SK-N-SH treated with all-trans-retinoic acid at 6 μM for 48 hours (cell line): ENCODE results near the gene SPDYE6.
"Not testable (repeated sequence)": the region's sequence is repeated elsewhere in the genome, so short reads cannot be mapped to it uniquely, and the experiment has no call there.

Experiments used
- ATAC-seq: fragments of 200-7000 bp; cut with Tn5 transposase; 3 replicates; pipeline ENCODE4 v1.9.1; 2020; ENCODE audit warnings: mild to moderate bottlenecking, moderate library complexity
- ARNTL ChIP-seq: fragments of 450-650 bp; formaldehyde crosslinking; IDR thresholded peaks from 2 replicates; pipeline ENCODE4 v1.5.0; 2020; ENCODE audit warnings: low read depth, mild to moderate bottlenecking, moderate library complexity, borderline replicate concordance
- CSDC2 ChIP-seq: fragments of 250-450 bp; sonication (Bioruptor Pico); IDR thresholded peaks from 2 replicates; pipeline ENCODE4 v1.5.0; 2020; ENCODE audit warnings: mild to moderate bottlenecking, moderate library complexity
- GLIS3 ChIP-seq: fragments of 250-450 bp; sonication (Bioruptor Pico); IDR thresholded peaks from 2 replicates; pipeline ENCODE4 v1.5.0; 2020; ENCODE audit warnings: mild to moderate bottlenecking, moderate library complexity
- OSR1 ChIP-seq: fragments of 250-450 bp; sonication (Bioruptor Pico); IDR thresholded peaks from 2 replicates; pipeline ENCODE4 v1.8.0; 2022; ENCODE audit warnings: moderate library complexity, mild to moderate bottlenecking, inconsistent platforms
- PPARA ChIP-seq: fragments of 250-450 bp; sonication (Bioruptor Pico); IDR thresholded peaks from 2 replicates; pipeline ENCODE4 v1.5.0; 2020; ENCODE audit warnings: mild to moderate bottlenecking, borderline replicate concordance
- RARB ChIP-seq: fragments of 250-450 bp; sonication (Bioruptor Pico); IDR thresholded peaks from 2 replicates; pipeline ENCODE4 v1.8.0; 2021; ENCODE audit warnings: mild to moderate bottlenecking, moderate library complexity
- SNAI2 ChIP-seq: fragments of 250-450 bp; sonication (Bioruptor Pico); IDR thresholded peaks from 2 replicates; pipeline ENCODE4 v1.5.0; 2020; ENCODE audit warnings: mild to moderate bottlenecking, moderate library complexity
- TCF4 ChIP-seq: fragments of 250-450 bp; sonication (Bioruptor Pico); IDR thresholded peaks from 2 replicates; pipeline ENCODE4 v1.8.0; 2021; ENCODE audit warnings: mild to moderate bottlenecking, moderate library complexity, borderline replicate concordance
- TOX ChIP-seq: fragments of 250-450 bp; sonication (Bioruptor Pico); IDR thresholded peaks from 2 replicates; pipeline ENCODE4 v1.8.0; 2021; ENCODE audit warnings: mild to moderate bottlenecking, moderate library complexity, borderline replicate concordance
- ZC3H10 ChIP-seq: fragments of 250-450 bp; sonication (Bioruptor Pico); IDR thresholded peaks from 2 replicates; pipeline ENCODE4 v1.5.1; 2021; ENCODE audit warnings: mild to moderate bottlenecking, moderate library complexity
- ZFP3 ChIP-seq: fragments of 250-450 bp; sonication (Bioruptor Pico); IDR thresholded peaks from 2 replicates; pipeline ENCODE4 v1.5.0; 2020; ENCODE audit warnings: mild to moderate bottlenecking, moderate library complexity
- ZFP30 ChIP-seq: fragments of 450-650 bp; formaldehyde crosslinking; IDR thresholded peaks from 2 replicates; pipeline ENCODE4 v1.5.0; 2022; ENCODE audit warnings: mild to moderate bottlenecking, moderate library complexity
- ZNF70 ChIP-seq: fragments of 450-650 bp; formaldehyde crosslinking; IDR thresholded peaks from 2 replicates; pipeline ENCODE4 v1.5.0; 2020; ENCODE audit warnings: mild to moderate bottlenecking, moderate library complexity
- TF ChIP-seq, protein P1 (sequence below): fragments of 250-450 bp; sonication (Bioruptor Pico); IDR thresholded peaks from 2 replicates; pipeline ENCODE4 v1.5.0; 2020; ENCODE audit warnings: mild to moderate bottlenecking, moderate library complexity
- TF ChIP-seq, protein P2 (sequence below): fragments of 250-450 bp; sonication (Bioruptor Pico); IDR thresholded peaks from 2 replicates; pipeline ENCODE4 v1.8.0; 2021; ENCODE audit warnings: low read depth, mild to moderate bottlenecking, moderate library complexity, borderline replicate concordance

Gene SPDYE6

DNA sequence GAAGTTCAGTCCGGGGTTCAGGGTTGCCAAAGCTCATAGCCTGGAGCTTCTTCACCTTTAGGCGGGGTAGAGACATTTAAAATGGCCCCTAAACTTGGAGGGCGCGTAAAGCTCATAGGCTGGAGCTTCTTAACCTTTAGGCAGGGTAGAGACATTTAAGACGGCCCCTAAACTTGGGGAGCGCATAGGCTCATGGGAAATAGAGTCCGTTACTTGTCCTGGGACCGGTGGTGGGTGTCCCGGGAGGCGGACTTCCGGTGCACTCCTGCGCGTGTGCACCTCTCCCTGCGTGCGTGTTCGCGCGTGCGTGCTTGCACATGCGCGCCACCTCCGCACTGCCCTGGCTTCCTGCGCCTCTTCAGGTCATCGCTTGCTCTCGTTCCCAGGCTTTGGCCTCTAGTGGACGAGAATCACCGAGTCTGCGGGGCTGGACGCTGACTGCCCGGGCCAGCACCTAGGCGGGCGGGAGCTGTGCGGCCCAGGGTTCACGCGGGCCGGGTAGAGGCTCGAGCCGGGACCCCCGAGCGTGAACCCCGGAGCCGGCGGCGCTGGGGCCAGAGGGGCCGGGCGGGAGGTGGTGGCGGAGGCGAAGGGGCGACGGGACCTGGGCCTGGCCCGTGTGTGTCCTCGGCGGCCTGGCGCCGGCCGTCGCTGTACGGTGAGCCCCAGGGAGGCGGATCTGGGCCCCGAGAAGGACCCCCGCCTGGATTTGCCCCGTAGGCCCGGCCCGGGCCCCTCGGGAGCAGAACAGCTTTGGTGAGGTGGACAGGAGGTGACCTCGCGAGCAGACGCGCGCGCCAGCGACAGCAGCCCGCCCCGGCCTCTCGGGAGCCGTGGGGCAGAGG, 7.5 kb upstream of the SPDYE6 start:
- peak; percentile 100 for ATAC-seq
- peak; percentile 16; the same call in 1 of the 2 replicates for TF ChIP-seq ZFP3

DNA sequence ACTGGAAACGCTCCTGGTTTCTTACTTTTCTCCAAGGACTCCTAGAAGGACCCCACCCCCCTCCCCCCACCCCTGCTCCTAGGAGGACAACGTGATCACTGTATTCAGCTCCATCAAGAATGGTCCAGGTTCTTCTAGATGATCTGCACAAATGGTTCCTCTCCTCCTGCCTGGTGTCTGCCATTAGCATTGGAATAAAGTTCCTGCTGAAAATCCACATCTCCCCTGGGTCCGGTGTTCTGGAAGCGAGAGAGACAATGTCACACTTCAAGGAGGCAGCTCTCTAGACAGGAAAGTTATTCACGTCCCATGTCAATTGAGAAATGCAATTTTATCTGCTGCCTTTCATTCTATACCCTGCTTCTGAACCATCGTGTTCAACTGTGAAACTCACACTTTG, 9.3 kb downstream of the SPDYE6 start:
- not testable (repeated sequence) for ATAC-seq

DNA sequence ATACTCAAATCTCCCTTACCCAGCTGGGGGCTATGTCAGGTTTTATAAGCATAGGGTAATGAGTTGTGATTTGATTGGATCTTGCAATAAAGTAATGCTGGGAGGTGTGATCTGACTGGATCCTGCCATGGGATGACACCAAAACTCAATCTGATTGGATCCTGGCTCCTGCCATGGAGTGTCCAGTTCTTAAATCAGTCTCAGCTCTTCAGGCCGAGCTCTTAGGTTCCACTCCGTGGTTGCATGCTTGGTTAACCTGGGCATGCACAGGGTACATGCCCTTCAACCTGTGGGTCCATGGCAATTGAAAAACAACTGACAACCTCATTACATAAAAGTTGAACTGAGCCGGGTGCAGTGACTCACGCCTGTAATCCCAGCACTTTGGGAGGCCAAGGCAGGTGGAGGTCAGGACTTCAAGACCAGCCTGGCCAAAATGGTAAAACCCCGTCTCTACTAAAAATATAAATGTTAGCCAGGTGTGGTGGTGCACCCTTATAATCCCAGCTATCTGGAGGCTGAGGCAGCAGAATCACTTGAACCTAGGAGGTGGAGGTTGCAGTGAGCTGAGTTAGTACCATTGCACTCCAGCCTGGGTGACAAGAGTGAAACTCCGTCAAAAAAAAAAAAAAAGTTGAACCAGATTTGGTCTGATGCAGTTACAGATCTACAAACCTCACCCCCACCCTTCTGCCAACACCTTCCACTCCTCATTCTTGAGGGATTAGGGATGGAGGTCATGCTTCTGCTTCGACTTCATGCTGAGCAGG, 15.5 kb downstream of the SPDYE6 start:
- ATAC-seq, result not testable (repeated sequence)

DNA sequence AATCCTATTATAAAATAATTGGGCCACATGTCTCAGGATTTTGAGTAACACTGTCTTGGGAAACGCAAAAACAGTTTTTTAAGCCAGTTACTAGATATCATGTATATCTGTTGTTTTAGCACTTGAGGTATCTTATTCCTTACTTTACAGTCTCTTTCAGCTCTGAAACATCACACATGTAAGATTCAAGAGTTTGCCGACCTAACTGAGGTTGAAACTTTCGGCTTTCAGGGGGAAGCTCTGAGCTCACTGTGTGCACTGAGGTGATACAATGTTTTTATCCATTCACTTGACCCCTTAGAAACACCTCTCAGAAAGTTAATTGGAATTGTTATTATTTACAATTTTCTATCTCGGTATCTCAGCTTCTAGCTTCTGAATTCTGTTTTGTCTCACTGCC, 18.8 kb downstream of the SPDYE6 start:
- not testable (repeated sequence) for ATAC-seq

DNA sequence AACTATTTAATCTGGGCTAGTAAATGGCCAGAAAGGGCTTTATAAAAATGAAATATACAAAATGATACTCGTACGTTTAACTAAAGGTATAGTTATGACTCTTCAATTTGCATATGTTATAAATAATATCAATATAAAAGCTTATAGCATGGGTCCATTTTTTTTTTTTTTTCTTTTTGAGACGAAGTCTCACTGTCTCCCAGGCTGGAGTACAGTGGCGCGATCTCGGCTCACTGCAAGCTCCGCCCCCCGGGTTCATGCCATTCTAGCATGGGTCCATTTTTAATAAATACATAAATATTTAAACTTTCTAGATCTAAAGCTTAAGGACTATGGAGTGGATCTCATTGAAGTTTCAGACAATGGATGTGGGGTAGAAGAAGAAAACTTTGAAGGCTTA, 19.2 kb downstream of the SPDYE6 start:
- ATAC-seq, result not testable (repeated sequence)

DNA sequence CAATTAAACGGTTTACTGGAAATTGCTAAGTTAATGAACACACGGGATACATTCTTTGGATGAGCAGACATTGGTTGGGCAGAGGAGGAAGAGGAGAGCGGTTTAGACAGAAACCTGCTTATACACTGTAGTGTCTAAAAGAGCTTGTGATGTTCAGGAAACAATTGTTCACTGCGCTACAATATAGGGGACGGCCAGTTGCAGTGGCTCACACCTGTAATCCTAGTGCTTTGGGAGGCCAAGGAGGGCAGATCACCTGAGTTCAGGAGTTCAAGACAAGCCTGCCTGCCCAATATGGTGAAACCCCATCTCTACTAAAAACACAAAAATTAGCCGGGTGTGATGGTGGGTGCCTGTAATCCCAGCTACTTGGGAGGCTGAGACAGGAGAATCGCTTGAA, 20.7 kb downstream of the SPDYE6 start:
- ATAC-seq, result not testable (repeated sequence)

DNA sequence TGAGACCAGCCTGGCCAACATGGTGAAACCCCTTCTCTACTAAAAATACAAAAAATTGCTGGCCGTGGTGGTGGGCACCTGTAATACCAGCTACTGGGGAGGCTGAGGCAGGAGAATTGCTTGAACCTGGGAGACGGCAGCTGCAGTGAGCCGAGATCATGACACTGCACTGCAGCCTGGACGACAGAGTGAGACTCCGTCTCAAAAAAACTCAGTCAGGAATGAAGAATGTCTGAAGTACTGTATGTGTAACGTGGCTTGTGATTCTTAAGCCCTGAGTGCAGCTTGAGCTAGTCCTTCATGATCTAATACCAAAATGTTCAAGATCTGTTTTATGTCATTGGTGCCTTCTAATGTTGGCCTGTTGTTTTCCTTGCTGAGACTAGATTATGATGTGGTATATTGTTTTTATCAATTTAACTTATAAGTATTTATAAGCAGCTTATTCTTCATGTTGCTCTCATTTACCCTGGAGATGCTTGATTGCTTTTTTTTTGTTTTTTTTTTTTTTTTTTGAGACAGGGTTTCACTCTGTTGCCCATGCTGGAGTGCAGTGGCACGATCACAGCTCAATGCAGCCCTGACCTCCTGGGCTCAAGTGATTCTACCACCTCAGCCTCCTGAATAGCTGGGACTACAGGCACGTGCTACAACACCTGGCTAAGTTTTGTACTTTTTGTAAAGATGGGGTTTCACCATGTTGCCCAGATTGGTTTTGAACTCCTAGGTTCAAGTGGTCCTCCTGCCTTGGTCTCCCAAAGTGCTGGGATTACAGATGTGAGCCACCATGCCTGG, 25.4 kb downstream of the SPDYE6 start:
- not testable (repeated sequence) for ATAC-seq

DNA sequence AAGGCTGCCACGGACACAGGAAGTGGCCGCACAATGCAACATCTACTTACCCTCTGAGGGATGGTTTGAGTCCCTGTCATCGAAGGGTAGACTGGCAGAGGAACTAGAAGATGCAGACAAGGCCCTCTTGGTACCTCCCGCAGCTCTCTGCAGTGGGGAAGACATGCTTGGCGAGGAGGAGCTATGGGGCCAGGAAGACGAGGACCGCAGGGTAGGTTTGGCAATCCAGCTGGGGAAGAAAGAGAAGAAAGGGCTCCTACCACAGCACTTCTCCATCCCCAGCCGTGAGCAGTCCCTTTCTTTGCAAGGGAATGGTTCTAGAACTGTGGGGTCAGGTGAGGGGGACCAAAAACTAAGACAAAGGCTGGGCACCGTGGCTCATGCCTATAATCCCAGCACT, 26.9 kb downstream of the SPDYE6 start:
- ATAC-seq, result not testable (repeated sequence)

DNA sequence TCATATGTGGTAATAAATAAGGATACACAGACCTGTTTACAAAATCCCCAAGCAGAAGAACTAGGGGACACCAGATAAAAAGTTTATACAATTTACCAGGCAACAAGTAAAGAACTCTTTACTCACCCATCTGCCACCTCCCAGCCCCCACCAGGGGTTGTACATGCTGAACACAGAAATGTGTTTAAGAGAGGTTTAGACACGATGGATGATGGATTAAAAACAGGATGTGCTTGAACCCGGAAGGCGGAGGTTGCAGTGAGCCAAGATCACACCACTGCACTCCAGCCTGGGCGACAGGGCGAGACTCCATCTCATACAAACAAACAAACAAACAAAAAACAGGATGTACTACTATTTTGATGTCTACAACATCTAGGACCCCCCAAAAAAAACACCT, 27.4 kb downstream of the SPDYE6 start:
- ATAC-seq, result peak; percentile 42

DNA sequence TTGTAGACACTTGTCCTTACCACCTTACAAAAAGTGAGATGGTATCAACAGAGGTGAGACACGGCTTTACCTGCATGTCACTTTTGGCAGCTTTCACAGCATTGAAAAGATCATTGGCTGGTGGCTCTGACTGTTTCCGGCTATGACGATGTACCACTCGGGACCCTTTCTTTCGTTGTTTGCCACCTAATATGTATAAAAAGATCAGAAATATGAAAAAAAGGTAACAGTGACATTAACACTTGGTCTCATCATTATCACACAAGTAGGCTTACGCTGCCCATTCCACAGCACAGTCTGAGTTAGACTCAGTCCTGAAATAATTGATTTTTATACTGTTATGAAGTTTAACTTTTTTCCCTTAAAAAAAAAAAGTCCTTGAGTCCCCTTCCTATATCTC, 29.1 kb downstream of the SPDYE6 start:
- not testable (repeated sequence) for ATAC-seq

DNA sequence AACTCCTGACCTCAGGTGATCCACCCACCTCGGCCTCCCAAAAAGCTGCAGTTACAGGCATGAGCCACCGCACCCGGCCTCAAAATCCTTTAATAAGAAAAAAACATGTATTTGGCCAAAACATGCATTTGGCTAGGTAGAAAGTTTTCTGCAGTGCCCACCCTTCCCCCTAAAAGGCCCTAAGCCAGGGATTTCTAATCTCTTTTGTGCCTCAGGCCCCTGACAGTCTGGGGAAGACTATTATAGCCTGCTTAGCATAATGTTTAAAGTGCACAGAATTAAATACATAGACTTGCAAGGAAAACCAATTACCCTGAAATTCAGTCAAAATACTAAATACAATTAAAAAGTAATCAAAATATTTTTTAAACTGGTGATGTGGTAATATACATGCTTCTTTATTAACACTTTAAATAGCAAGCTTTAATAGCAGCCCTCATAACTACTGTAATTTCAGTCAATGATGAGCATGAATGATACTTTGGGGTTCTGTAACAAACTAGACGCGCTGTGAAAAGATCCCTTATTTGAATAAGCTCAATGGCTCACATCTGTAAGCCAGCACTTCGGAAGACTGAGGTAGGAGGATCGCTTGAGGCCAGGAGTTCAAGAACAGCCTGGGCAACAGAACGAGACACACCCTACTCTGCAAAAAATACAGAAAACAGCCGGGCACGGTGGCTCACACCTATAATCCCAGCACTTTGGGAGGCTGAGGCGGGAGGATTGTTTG, 29.9 kb downstream of the SPDYE6 start:
- no peak for TF ChIP-seq ZNF70 (CRISPR knock-in tag)
- TF ChIP-seq, protein P1, sequence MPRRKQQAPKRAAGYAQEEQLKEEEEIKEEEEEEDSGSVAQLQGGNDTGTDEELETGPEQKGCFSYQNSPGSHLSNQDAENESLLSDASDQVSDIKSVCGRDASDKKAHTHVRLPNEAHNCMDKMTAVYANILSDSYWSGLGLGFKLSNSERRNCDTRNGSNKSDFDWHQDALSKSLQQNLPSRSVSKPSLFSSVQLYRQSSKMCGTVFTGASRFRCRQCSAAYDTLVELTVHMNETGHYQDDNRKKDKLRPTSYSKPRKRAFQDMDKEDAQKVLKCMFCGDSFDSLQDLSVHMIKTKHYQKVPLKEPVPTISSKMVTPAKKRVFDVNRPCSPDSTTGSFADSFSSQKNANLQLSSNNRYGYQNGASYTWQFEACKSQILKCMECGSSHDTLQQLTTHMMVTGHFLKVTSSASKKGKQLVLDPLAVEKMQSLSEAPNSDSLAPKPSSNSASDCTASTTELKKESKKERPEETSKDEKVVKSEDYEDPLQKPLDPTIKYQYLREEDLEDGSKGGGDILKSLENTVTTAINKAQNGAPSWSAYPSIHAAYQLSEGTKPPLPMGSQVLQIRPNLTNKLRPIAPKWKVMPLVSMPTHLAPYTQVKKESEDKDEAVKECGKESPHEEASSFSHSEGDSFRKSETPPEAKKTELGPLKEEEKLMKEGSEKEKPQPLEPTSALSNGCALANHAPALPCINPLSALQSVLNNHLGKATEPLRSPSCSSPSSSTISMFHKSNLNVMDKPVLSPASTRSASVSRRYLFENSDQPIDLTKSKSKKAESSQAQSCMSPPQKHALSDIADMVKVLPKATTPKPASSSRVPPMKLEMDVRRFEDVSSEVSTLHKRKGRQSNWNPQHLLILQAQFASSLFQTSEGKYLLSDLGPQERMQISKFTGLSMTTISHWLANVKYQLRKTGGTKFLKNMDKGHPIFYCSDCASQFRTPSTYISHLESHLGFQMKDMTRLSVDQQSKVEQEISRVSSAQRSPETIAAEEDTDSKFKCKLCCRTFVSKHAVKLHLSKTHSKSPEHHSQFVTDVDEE, result no peak
- TF ChIP-seq RARB (CRISPR knock-in tag), result no peak
- no peak for TF ChIP-seq ARNTL (CRISPR knock-in tag)
- no peak for TF ChIP-seq ZFP3
- no peak for TF ChIP-seq GLIS3
- TF ChIP-seq CSDC2 (CRISPR knock-in tag), result no peak
- TF ChIP-seq, protein P2, sequence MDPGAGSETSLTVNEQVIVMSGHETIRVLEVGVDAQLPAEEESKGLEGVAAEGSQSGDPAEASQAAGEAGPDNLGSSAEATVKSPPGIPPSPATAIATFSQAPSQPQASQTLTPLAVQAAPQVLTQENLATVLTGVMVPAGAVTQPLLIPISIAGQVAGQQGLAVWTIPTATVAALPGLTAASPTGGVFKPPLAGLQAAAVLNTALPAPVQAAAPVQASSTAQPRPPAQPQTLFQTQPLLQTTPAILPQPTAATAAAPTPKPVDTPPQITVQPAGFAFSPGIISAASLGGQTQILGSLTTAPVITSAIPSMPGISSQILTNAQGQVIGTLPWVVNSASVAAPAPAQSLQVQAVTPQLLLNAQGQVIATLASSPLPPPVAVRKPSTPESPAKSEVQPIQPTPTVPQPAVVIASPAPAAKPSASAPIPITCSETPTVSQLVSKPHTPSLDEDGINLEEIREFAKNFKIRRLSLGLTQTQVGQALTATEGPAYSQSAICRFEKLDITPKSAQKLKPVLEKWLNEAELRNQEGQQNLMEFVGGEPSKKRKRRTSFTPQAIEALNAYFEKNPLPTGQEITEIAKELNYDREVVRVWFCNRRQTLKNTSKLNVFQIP, result no peak
- no peak for TF ChIP-seq PPARA (CRISPR knock-in tag)
- TF ChIP-seq ZFP30 (CRISPR knock-in tag), result no peak
- TF ChIP-seq TCF4 (CRISPR knock-in tag), result no peak
- no peak for TF ChIP-seq ZC3H10 (CRISPR knock-in tag)
- TF ChIP-seq SNAI2 (CRISPR knock-in tag), result no peak
- no peak for TF ChIP-seq TOX (CRISPR knock-in tag)
- TF ChIP-seq OSR1, result no peak
- ATAC-seq, result no peak

DNA sequence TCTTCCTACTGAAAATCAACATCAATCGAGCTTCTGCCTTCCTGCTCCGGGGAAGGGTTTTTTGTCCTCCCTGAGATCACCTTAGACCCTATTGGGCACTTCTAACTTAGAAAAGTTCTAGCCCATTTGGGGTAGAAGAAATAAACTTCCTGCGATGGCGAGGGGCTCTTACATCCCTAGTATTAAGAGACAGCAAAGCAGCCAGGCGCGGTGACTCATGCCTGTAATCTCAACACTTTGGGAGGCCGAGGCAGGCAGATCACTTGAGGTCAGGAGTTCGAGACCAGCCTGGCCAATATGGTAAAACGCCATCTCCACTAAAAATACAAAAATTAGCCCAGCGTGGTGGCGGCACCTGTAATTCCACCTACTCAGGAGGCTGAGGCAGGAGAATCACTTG, 31.1 kb downstream of the SPDYE6 start:
- not testable (repeated sequence) for ATAC-seq
